ENCODE data around the gene SLC38A8.

Gene SLC38A8

GRCh38 chr16:83969771-83970429 lies 72.7 kb downstream of the SLC38A8 start:
- DNase-seq (ENCODE audit: low read depth), result no peak

GRCh38 chr16:83968891-83969649 lies 73.5 kb downstream of the SLC38A8 start:
- no peak for DNase-seq (ENCODE audit: low read depth)

- DNase-seq (ENCODE audit: low read depth), result no peak
Observed at GRCh38 chr16:83968306-83968851, 74.2 kb downstream of the SLC38A8 start.

- DNase-seq (ENCODE audit: low read depth), result no peak
Observed at GRCh38 chr16:83967838-83968305, 74.7 kb downstream of the SLC38A8 start, which contains the start of gene NECAB2. Gene NECAB2 (plus strand): TSS chr16:83968244. CDS start chr16:83968649, 405 bp downstream.

GRCh38 chr16:83967091-83967490 lies 75.5 kb downstream of the SLC38A8 start:
- DNase-seq (ENCODE audit: low read depth), result no peak

- no peak for DNase-seq (ENCODE audit: low read depth)
Observed at GRCh38 chr16:83966153-83966696, 76.4 kb downstream of the SLC38A8 start.

GRCh38 chr16:83965444-83966152 lies 77.0 kb downstream of the SLC38A8 start:
- DNase-seq (ENCODE audit: low read depth), result no peak

- DNase-seq (ENCODE audit: low read depth), result no peak
Observed at GRCh38 chr16:83964684-83965443, 77.7 kb downstream of the SLC38A8 start.

- DNase-seq (ENCODE audit: low read depth), result no peak
Observed at GRCh38 chr16:83963277-83964119, 79.1 kb downstream of the SLC38A8 start.

- no peak for DNase-seq (ENCODE audit: low read depth)
Observed at GRCh38 chr16:83961591-83961990, 81.0 kb downstream of the SLC38A8 start.

GRCh38 chr16:83960521-83961249 lies 81.9 kb downstream of the SLC38A8 start:
- DNase-seq (ENCODE audit: low read depth), result no peak

Data from activated gamma-delta T cell treated with anti-CD3 and anti-CD28 coated beads, Interleukin-2, amount 50 U/mL, for 16 hours (primary cell).